DMS79 (cell line): ENCODE data around the gene DCBLD1.
A peak's percentile ranks its signal among the peaks of the same experiment; 100 is the strongest.

Source experiments
- DNase-seq: peaks from one replicate; lab custom pipeline; 2025; lab: John Stamatoyannopoulos, UW

The DCBLD1 gene

GRCh38 chr6:117531346-117531745 is 48.9 kb downstream of the DCBLD1 start:
- DNase-seq, result no peak

- no peak for DNase-seq
These were observed 49.6 kb downstream of the DCBLD1 start for GRCh38 chr6:117531809-117532725.

GRCh38 chr6:117533775-117534174 is 51.3 kb downstream of the DCBLD1 start:
- DNase-seq, result no peak

- no peak for DNase-seq
These were observed 52.5 kb downstream of the DCBLD1 start for GRCh38 chr6:117534974-117535373.

- DNase-seq, result no peak
These were observed 53.8 kb downstream of the DCBLD1 start for GRCh38 chr6:117536317-117536716.

- DNase-seq, result no peak
These were observed 56.1 kb downstream of the DCBLD1 start for GRCh38 chr6:117538615-117539014.

- no peak for DNase-seq
These were observed 58.2 kb downstream of the DCBLD1 start for GRCh38 chr6:117540670-117541069.

- DNase-seq, result no peak
These were observed 60.0 kb downstream of the DCBLD1 start for GRCh38 chr6:117542493-117542892.

- no peak for DNase-seq
These were observed 62.2 kb downstream of the DCBLD1 start for GRCh38 chr6:117544716-117545115.

- no peak for DNase-seq
These were observed 62.7 kb downstream of the DCBLD1 start for GRCh38 chr6:117545161-117545595.

- DNase-seq, result no peak
These were observed 64.2 kb downstream of the DCBLD1 start for GRCh38 chr6:117546674-117547073.

GRCh38 chr6:117547688-117548621 is 65.5 kb downstream of the DCBLD1 start:
- DNase-seq, result peak; percentile 16

- peak; percentile 40 for DNase-seq
These were observed 66.4 kb downstream of the DCBLD1 start for GRCh38 chr6:117548797-117549301.

GRCh38 chr6:117549611-117550010 is 67.1 kb downstream of the DCBLD1 start:
- no peak for DNase-seq

- no peak for DNase-seq
These were observed 67.7 kb downstream of the DCBLD1 start for GRCh38 chr6:117550078-117550600.

GRCh38 chr6:117550618-117551242 is 68.3 kb downstream of the DCBLD1 start:
- DNase-seq, result no peak

GRCh38 chr6:117552618-117553017 is 70.1 kb downstream of the DCBLD1 start:
- DNase-seq, result no peak

GRCh38 chr6:117553142-117553541 is 70.7 kb downstream of the DCBLD1 start:
- DNase-seq, result no peak

- no peak for DNase-seq
These were observed 72.9 kb downstream of the DCBLD1 start for GRCh38 chr6:117555262-117555849.

- DNase-seq, result no peak
These were observed 73.5 kb downstream of the DCBLD1 start for GRCh38 chr6:117555882-117556498.

- DNase-seq, result no peak
These were observed 75.5 kb downstream of the DCBLD1 start for GRCh38 chr6:117557951-117558350.
